Stimulated activated CD4-positive, alpha-beta T cell treated with anti-CD3 and anti-CD28 coated beads, TNF-alpha, amount 100 ng/mL, for 4 hours (primary cell): ENCODE data around the gene ZNF280A.

Experiments
- DNase-seq, 3 experiments: peaks; one replicate each; pipeline ENCODE4 v3.0.0-alpha.2; 2020; ENCODE audit warnings: low read depth in 3 of 3

The ZNF280A gene, protein sequence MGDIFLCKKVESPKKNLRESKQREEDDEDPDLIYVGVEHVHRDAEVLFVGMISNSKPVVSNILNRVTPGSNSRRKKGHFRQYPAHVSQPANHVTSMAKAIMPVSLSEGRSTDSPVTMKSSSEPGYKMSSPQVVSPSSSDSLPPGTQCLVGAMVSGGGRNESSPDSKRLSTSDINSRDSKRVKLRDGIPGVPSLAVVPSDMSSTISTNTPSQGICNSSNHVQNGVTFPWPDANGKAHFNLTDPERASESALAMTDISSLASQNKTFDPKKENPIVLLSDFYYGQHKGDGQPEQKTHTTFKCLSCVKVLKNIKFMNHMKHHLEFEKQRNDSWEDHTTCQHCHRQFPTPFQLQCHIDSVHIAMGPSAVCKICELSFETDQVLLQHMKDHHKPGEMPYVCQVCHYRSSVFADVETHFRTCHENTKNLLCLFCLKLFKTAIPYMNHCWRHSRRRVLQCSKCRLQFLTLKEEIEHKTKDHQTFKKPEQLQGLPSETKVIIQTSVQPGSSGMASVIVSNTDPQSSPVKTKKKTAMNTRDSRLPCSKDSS

DNA sequence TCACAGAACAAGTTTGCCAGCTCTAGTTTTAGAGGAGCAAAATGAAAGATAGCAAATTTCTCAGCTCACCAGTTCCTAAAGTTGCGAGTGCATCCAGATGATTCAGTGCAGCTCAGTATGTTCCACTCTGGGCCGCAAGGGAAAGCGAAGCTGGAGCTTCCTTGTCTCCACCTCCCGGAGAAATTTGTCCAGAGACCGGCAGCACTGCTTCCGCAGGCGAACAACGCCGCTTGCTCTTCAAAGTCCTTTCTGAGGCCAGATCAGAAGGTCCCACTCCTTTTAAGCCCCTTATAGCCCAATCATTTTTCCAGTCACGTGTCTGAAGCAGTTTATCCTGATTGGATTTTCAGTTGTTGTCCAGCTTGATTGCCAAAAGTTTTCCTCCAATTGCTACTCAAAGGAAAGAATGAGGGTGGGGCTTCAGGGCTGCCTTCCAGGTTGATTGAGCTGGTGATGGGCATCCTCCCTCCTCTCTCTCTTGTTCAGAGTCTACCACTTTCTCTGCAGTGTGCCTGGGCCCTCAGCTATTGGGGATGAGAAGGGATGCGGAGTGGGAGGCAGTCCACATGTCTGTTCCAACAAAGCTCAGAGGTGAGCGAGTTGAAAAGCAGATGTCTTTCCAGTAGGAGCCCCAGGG, at the start of gene ZNF280A:
Gene ZNF280A, minus strand, starts transcription at position 251 of the 637 bp plus-strand sequence. CDS start 4,640 bp downstream, outside the sequence.
- DNase-seq = no peak

DNA sequence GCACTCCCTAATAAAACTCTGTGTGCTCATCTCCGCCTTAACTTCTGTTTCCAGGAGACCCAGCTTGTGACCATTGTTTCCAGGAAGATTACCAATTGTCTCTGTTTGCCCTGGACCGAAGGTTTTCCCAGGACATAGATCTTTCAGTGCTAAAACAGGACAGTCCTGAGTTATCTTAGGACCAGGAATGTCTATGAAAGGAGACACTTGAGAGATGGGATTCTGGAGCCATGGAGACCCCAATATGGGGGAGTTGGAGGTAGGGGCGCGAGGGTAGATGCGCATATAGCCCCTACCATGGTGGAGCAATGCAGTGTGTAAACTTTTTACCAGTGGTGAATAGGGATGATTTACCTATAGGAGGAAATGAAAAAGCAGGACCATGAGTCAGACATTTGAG, 49.1 kb upstream of the ZNF280A start:
- no peak for DNase-seq

DNA sequence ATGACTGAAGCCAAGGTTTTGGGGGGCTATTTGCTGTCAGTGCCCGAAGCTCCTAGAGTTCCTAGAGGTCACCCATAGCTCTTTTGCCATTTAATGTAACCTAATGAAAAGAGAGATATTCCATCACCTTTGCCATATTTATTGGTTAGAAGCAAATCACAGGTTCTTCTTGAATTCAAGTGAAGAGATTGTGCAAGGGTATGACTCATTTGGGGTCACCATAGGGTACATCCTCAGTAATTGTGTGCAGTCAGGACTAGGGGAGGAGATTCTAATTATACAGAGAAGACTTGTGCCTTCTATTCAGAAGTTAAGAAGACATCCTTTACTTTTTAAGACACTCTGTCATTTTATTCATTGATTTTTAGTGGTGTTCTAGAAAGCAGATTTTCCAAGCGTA, 45.9 kb upstream of the ZNF280A start:
- no peak for DNase-seq

DNA sequence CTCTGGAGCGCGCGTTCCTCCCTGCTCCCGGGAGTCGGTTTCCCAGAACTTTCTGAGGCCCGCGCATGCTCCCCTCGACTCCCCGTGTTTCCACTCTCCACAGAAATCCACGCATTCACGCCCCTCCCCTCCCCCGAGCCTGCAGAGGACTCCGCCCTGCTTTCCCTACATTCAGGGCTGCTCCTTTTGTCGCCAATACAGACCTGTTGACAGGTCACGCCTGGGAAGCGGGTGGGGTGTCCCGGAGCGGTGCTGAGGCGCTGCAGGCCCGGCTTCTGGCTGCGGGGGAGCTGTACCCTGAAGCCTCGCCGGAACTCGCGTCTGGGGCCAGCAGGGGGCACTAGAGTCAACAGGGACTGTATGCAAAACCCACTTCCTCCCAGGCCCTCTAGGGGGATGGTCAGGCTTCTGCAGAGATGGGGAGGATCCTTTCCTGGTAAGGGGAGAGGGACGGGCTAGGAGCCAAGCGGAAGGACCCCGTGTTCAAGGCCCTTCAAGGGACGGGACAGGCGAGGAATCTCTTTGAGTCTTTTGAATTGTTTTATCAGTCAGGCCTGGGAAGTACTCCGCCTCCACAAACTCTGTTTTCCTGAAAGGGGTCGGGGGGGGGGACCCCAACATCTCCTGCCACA, 39.0 kb upstream of the ZNF280A start, which contains the start of gene PRAME:
Gene PRAME, minus strand, starts transcription at position 294 of the 632 bp plus-strand sequence. CDS start 2,433 bp downstream, outside the sequence.
- DNase-seq = peak; percentile 17 to 45 (median 31)

DNA sequence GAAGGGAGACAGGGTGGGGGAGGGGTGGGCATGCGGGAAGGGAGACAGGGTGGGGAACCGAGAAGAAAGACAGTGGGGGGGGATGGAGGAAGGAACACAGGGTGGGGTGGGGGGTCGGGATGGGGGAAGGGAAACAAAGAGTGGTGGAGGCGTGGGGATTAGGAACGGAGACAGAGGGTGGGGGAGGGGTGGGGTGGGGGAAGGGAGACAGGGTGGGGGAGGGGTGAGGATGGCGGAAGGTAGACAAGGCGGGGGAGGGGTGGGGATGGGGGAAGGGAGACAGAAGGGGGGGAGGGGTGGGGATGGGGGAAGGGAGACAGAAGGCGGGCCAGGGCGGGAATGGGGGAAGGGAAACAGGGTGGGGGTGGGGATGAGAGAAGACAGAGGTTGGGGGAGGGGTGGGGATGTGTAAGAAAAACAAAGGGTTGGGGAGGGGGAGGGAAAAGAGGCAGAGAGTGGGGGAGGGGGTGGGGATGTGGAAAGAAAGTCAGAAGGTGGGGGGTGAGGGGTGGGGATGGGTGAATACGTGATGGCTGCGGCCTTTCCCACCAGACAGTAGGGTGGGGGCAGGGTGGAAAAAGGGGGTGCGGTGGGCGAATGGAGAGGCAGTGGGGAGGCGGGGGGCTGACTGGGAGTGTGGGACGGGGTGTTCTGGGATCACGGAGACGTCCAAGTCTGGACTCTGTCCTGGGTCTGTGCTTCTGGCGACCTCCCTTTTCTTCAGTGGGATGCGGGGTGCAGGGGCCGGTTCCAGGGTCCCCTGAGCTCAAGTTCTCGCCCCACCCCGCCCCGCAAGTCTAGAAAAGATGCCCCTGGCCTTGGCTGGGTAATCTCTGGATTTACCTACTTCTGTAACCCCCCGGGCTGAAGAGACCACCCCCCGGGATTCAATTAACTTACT, 38.3 kb upstream of the ZNF280A start:
- DNase-seq = no peak

DNA sequence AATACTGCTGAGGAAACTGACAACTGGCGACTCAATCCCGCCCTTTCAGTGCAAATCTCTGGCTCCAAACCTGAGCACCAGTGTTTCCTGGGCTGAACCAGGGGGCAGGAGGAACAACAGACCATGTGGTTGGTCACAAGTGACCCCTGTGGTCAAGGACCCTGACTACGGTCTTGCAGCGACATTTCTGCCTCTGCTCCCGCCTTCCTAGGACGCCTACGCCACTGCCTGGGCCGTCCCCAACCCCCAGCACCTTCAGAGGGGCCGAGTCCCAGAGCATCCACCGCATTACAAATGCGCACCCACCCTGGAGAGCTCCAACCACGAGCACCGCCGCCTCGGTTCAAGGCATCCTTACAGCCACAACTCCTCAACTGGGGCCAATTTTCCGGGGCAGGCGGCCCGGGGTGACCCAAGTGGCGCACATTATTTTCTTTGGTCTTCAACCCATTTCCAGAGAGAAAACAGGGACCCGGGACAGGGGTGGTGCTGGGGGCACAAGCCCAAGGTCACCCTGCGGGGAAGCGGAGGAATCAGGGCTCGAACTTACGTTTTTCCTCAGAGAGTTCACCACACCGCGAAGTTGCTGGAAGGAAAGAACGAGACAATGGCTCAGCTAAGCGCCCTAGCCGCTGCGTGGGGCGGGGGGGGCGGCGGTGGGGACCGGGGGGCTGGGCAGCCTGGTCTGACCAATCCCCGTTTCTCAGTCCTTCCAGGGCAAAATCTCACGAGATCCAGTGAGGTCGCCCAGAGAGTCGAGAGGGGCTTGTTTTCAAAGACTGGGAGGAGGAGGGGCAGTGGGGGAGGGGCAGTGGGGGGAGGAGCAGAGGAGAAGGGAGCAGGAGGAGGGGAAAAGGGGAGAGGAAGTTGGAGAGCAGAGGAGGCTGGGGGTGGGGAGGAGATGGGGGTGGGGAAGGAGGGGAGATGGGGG, 37.2 kb upstream of the ZNF280A start:
- DNase-seq = no peak

DNA sequence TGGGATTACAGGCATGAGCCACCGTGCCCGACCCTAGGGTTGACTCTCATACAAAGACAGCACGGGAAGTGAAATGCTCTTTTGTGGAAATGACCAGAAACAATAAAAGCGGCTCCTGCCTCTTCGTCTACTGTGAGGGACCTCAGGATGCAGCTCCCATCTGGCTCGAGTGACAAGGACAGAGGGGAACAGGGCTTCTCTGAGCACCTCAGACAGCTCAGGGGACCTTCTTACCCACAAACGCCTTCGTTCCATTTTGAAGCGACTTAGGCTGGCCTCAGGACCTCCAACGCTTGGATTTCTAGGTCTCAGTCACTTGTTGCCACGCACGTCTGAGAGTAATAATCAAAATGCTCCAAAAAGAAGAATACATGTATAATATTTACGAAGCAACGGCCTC, 36.5 kb upstream of the ZNF280A start:
- no peak for DNase-seq

DNA sequence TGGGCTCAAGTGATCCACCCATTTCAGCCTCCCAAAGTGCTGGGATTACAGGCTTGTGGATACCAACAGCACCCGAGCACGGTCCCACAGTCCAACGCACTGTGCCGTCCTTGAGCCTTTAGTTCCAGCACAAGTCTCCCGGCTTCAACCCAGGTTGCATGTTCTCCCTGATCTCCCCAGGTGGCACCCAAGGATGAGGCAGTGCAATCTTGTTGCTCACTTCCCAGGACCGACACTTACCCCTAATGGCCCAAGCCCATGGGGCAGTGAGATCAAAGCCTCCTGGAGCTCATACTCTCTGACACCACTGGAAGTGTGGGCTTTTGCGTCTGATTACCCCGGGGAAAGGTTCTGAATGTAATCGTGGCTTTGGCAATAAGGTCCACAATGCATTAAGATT, 35.5 kb upstream of the ZNF280A start:
- no peak for DNase-seq

DNA sequence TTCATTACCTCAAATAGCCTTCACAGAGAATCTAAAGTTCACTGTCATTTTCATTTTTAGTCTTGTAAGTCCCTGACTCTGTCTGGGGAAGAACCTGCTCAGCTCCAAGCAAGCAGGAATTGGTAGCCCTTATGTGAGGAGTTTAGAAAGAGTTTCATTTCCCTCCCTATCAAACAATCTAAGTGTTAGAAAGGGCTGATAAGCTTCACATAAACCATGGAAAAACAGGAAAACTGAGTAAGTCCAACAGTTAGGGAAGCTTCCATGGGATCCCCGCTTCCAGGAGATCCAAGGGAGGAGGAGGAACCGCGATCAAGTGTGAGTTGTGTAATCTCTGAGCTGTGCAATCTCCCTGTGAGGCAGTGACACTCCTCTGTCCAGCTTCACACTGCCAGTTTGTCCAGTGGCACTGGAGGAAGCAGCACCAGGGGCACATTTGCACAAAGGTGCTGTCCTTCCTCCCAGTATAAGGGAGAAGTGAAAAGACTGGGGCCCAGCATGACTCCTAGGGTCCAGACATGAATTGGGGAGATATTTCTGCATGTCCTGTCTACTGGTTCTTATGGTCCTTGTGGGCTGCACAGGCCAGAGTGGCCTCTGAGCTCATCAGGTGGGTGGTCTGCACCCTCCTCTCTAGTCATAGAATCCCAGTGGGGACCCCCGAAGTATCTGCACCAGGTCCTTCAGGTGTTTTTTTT, 34.7 kb upstream of the ZNF280A start:
- no peak for DNase-seq

DNA sequence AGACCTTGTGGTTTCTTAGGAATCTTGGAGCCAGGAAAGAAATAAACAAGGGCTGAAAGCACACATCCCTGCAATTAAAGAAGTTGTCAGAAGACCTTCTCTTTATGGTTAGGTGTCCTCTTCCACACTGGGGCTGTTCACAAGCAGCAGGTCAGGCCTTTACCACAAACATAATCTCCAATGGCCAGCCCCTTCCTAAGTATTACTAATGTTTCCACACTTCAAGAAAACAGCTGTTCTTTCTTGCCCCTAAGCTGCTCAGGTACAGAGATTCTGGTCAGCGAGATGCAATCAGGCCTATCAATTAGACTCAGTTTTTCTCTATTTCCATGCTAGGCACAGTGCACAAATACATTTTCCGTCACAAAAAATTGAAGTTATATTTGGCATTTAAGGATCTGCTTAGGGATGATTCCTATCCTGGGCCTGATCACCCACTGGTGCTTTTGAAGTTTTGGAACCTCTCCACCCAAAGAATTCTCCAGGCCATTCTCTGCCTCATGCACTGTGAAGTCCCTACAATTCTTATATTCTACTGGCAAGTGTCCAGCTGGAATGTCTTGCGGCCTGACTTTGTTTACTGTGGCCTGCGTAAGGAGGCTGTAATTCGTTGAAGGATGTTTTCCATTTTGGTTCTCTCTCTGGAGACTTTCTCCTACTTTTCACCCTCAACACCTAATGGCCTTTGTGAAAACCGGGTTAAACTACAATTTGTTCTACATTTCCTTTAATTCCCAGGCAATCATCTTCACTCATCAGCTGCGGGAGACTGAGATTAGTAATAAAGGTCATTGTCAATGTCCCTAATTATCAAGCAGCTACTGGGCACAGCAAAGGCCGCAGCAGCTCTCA, 33.9 kb upstream of the ZNF280A start:
- no peak for DNase-seq

DNA sequence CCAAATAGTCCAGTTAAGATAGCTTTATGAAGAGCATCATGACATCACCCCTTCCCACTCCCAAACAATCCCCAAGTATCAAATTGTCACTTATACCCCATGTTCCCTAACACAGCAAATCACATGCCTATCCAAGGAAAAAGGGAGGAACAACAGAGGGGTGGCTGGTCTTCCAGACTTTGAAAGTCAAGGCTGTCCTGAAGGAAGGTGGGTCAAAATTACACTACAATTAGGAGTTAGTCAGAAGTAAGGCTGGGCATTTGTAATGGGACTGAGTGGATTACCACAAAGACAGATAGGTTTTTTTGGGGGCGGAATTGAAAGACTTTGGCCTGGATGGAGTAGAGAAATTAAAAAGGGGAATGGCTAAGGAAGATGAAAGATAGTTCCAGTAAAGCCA, 33.1 kb upstream of the ZNF280A start:
- no peak for DNase-seq

DNA sequence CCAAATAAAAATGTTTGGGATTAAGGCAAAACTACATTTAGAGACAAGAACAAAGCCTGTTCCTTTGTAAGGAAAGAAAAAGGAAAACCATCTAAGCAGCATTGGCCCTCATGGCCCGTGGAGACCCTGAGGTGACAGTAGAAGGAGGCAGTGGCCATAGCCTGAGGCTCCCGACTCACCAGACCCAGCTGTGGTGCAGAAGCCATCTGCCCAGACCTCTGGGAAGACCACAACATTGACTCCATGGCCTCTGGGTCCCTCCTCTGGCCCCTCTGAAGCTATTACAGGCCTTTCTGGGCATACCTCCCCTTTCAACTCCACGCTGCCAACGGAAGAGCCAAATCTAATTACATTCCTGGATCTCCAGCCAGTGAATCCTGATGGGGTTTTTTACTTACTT, 32.6 kb upstream of the ZNF280A start:
- no peak for DNase-seq

DNA sequence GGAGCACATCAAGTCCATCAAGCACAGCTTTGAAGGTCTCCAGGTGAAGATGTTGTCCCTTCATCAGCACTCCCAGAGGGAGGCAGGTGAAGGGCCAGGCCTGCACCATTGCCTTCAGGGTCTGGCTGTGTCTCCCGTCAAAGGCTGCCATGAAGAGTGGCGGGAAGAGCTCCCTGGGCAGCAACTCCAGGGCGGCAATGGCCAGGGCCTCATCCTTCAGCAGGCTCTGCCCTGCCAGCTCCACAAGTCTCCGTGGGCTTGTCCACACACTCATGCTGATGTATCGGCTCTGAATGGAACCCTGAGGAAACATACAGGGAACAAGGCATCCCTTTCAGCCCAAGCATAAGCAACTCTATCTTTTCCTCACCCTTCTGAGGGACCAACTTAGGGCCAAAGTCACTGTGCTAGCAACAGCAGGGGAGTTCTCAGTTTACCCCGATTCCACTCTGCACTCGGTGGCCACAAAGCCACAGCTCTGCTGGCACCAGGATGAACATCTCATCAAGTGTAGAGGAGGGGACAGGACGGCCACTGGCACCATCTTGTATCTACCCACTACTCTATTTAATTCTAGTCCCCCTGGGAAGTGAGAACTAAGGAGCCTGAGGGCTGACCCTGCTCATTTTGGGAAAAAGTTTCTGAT, 30.8 kb upstream of the ZNF280A start:
- DNase-seq = no peak

DNA sequence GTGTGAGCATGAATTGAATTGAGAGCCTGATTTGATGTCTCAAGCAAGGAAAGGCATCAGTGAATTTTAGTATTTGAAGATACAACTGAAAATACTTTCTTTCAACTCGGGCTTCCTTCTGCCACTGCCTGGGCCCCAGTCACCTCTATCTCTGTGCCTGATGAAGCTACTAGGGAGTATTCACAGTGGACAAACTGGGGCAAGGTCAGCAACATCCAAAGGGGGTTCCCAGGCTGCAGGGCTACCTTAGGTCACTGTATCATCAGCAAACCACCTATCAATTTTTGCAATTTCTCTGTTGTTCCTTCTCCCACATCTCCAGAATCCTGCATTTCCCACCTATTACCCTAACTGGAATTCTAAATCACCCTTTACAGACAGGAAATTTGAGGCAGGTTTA, 28.8 kb upstream of the ZNF280A start:
- no peak for DNase-seq

DNA sequence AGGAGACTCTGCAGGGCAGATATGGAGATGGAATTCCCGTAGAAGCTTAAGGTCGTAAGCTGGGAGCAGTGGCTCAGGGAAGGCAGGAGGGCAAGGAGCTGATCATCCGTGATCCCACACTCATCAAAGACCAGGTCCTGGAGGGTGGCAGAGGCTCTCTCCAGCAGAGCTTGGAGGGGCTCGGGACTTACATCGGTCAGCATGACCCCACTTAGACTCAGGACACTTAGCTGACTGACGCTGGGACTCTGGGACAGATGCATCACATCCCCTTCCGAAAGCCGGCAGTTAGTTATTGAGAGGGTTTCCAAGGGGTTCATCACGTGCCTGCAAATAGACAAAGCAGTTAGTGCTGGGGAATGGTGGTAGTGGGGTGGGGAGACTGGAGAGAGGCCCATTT, 28.2 kb upstream of the ZNF280A start:
- DNase-seq = no peak

DNA sequence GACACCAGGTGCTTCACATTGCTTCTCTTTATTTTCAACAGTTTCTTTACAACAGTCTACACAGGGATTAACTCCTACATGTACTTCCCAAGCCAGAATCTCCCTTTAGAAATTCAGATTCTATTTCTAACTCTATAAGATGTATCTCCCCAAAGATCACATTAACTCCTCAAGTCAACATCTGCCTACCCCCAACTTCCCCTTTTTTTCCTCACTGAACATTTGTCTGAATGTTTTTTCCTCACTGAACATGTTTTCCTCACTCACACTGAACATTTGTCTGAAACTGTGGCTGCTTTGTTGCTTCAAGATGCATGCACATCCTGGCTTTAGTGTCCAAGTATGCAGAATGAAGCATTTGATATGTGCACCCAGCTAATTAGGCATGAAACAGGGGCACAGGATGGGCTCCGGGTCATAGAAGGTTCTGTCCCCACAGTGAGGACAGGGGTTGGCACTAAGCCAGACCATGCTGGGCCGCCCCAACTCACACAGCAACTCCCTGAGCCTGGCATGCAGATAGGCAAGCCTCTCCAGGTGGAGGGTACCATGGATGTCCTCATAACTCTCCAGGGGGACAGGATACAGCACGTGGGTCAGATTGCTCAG, 27.7 kb upstream of the ZNF280A start:
- no peak for DNase-seq

DNA sequence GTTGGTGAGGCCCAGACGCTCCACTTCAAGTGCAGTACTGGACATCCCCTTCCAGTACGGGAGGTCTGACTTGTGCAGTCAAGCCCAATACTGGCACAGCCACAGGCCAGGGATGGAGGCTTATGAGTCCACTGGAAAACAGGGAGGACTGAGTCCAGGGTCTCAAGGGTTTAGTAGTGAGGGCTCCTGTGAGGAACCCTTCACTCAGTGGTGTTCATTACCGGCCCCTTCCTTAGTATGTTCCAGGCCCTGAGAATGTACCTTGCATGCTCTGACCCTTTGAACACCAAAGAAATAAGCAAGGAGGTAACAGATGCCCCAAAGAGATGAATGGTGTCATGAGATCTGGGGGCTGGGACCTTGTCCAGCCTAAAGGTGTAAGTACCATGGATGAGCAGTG, 27.2 kb upstream of the ZNF280A start:
- no peak for DNase-seq

DNA sequence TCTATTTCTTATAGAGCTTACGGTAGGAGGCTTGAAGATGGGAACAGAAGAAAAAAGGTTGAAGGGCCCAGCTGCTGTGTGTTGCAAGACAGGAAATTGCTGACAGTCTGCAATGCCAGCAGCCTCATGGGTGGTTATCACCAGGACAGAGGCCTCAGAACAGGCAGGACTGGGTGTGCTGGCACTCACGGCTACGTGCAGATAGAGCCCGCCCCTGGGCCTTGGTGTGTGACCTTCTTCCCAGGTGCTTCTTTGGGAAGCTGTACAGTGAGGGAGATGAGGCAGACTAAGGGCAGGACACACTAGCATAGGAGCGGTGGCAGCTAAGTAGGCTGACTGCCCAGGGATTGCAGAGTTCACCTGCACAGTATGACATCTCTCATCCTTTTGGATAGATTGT, 26.4 kb upstream of the ZNF280A start:
- no peak for DNase-seq
